Measurements from ENCODE around the gene DST.

Gene DST

DNA sequence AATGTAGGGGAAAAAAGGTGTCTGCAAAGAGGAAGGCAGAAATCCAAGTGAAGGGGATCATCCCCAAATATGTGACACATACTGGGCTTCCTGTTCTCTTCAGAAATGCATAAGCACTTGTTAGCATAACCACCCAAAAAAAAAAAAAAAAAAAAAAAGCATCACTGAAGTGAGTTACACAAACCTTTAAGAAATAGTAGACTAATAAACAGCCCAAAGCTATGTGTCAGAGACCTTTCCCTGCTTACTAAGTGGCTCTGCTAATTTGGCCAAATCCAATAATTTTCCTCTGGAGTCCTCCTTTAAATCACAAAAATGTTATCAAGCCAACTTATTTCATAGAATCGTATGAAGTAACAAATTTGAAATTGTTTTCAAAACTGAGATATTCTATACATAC, 7.5 kb upstream of the DST start:
- no peak overlapping the region for H3K4ac ChIP-seq (ENCODE audit: low read length)
- H2BK120ac ChIP-seq (ENCODE audit: low read depth, low read length) = no peak overlapping the region
- peaks cover 4 to 48% of the 10 kb centered on the region in 2 donors for H3K36me3 ChIP-seq (replicated peaks in 1 of 2; ENCODE audit: control insufficient read depth in 2 of 2, insufficient read depth in 2 of 2, low read length in 2 of 2)
- H3K18ac ChIP-seq (ENCODE audit: low read length) = no peak overlapping the region
- no peak overlapping the region for H2AK5ac ChIP-seq (ENCODE audit: low read depth, low read length)
- no peak overlapping the region for H3K4me3 ChIP-seq (ENCODE audit: low read length in 2 of 2)
- no peak overlapping the region for H2BK15ac ChIP-seq (ENCODE audit: low read length)
- H2BK5ac ChIP-seq (ENCODE audit: low read length) = no peak overlapping the region
- no peak overlapping the region for H4K8ac ChIP-seq (ENCODE audit: low read depth, low read length)
- peaks cover 3 to 5% of the 10 kb centered on the region in 2 donors for H3K4me1 ChIP-seq (ENCODE audit: control insufficient read depth in 2 of 2, insufficient read depth in 1 of 2, low read depth in 1 of 2, low read length in 2 of 2)
- no peak overlapping the region for H3K23ac ChIP-seq (ENCODE audit: low read depth, low read length, poor library complexity)
- no peaks in the 10 kb centered on the region for H3K79me1 ChIP-seq (ENCODE audit: low read depth, low read length)
- H3K9ac ChIP-seq (ENCODE audit: low read depth, low read length, poor library complexity) = no peak overlapping the region
- H3K14ac ChIP-seq (ENCODE audit: low read length) = no peak overlapping the region
- WGBS, 2 donors (ENCODE audit: extremely low coverage in 2 of 2, insufficient read length in 2 of 2, insufficient replicate concordance in 1 of 2) = no CpG with 5 or more reads among the region's 1 CpG
- H3K27ac ChIP-seq (replicated peaks; ENCODE audit: low read length) = no peak overlapping the region
- no peak overlapping the region for H4K91ac ChIP-seq (ENCODE audit: low read depth, low read length, poor library complexity)
- H3K27me3 ChIP-seq (ENCODE audit: control insufficient read depth in 3 of 3, insufficient read depth in 3 of 3, low read depth in 1 of 3, low read length in 3 of 3) = no peaks in the 10 kb centered on the region
- DNase-seq (ENCODE audit: low spot score) = no peak
- H2BK12ac ChIP-seq (ENCODE audit: low read length) = no peak overlapping the region
- H2AFZ ChIP-seq (ENCODE audit: low read length) = no peak overlapping the region
- no peak overlapping the region for H3K4me2 ChIP-seq (ENCODE audit: insufficient read depth, low read length, poor library complexity, severe bottlenecking)
- H3K9me3 ChIP-seq (replicated peaks in 1 of 2; ENCODE audit: control insufficient read depth in 2 of 2, insufficient read depth in 1 of 2, low read depth in 1 of 2, low read length in 2 of 2) = no peaks in the 10 kb centered on the region

DNA sequence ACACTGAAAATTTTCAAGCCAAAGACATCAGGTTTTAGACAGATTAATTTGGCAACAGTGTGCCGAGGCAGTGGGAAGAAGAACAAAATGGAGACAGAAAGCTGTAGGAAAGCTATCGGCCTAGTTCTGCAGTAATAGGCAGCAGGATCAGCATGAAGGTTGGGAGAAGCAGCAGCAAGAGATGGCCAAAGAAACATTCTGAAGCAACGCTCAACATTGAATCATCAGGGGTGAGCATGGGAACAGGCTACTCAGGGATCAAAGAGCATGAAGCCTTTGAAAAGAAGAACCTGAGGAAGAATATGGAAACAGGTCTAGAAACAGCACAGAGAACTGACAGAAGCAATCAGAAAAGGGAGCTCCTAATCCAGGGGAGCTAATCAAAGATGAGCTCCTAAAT, 7.1 kb upstream of the DST start:
- H3K18ac ChIP-seq (ENCODE audit: low read length) = no peak overlapping the region
- H2BK5ac ChIP-seq (ENCODE audit: low read length) = no peak overlapping the region
- no CpG with 5 or more reads among the region's 3 CpGs for WGBS, 2 donors (ENCODE audit: extremely low coverage in 2 of 2, insufficient read length in 2 of 2, insufficient replicate concordance in 1 of 2)
- H3K4ac ChIP-seq (ENCODE audit: low read length) = no peak overlapping the region
- H3K14ac ChIP-seq (ENCODE audit: low read length) = no peak overlapping the region
- no peak overlapping the region for H3K27ac ChIP-seq (replicated peaks; ENCODE audit: low read length)
- H3K4me1 ChIP-seq (ENCODE audit: control insufficient read depth in 2 of 2, insufficient read depth in 1 of 2, low read depth in 1 of 2, low read length in 2 of 2) = peaks cover 3 to 5% of the 10 kb centered on the region in 2 donors
- no peak overlapping the region for H3K4me2 ChIP-seq (ENCODE audit: insufficient read depth, low read length, poor library complexity, severe bottlenecking)
- H4K91ac ChIP-seq (ENCODE audit: low read depth, low read length, poor library complexity) = no peak overlapping the region
- H4K8ac ChIP-seq (ENCODE audit: low read depth, low read length) = no peak overlapping the region
- H3K79me1 ChIP-seq (ENCODE audit: low read depth, low read length) = no peaks in the 10 kb centered on the region
- H3K9ac ChIP-seq (ENCODE audit: low read depth, low read length, poor library complexity) = no peak overlapping the region
- no peak overlapping the region for H2AFZ ChIP-seq (ENCODE audit: low read length)
- H3K9me3 ChIP-seq (replicated peaks in 1 of 2; ENCODE audit: control insufficient read depth in 2 of 2, insufficient read depth in 1 of 2, low read depth in 1 of 2, low read length in 2 of 2) = no peaks in the 10 kb centered on the region
- no peaks in the 10 kb centered on the region for H3K27me3 ChIP-seq (ENCODE audit: control insufficient read depth in 3 of 3, insufficient read depth in 3 of 3, low read depth in 1 of 3, low read length in 3 of 3)
- H3K23ac ChIP-seq (ENCODE audit: low read depth, low read length, poor library complexity) = no peak overlapping the region
- no peak overlapping the region for H2BK12ac ChIP-seq (ENCODE audit: low read length)
- no peak overlapping the region for H2AK5ac ChIP-seq (ENCODE audit: low read depth, low read length)
- no peak overlapping the region for H2BK15ac ChIP-seq (ENCODE audit: low read length)
- H2BK120ac ChIP-seq (ENCODE audit: low read depth, low read length) = no peak overlapping the region
- peaks cover 4 to 52% of the 10 kb centered on the region in 2 donors for H3K36me3 ChIP-seq (replicated peaks in 1 of 2; ENCODE audit: control insufficient read depth in 2 of 2, insufficient read depth in 2 of 2, low read length in 2 of 2)
- no peak for DNase-seq (ENCODE audit: low spot score)
- no peak overlapping the region for H3K4me3 ChIP-seq (ENCODE audit: low read length in 2 of 2)

DNA sequence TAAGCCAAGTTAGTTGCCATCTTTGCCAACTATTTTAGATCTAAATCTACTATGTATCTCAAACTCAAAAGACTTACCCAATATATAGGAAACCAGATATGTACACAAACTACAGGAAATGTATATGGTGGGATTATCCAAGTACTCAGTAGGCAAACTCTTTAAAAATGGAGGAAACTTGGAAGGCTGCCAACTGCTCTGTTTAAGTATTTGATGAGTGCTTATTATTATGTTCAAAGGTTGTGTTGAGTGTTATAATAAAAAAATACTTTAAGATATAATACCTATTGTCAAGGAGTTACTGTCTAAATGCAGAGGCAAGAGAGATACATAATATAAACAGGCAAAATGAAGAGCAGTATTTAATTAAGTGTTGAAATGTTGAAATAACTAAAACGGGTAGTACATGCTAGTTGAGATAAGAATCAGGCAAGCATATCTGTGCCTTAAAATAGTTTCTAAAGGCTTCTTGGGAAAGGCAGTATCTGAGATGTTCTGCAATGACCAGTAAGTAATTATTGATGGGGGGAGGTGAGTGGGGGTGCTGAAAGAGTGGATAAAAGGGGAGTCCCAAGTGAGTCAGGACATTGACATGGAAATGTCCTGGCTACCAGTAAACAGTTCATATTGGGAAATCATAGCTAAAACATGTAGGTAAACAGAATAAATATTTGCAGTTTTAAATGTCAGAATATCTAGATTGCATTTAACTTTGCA, 6.5 kb upstream of the DST start:
- H3K4me1 ChIP-seq (ENCODE audit: control insufficient read depth in 2 of 2, insufficient read depth in 1 of 2, low read depth in 1 of 2, low read length in 2 of 2) = peaks cover 3 to 5% of the 10 kb centered on the region in 2 donors
- H3K27ac ChIP-seq (replicated peaks; ENCODE audit: low read length) = no peak overlapping the region
- H3K4me3 ChIP-seq (ENCODE audit: low read length in 2 of 2) = no peak overlapping the region
- no peak overlapping the region for H2BK12ac ChIP-seq (ENCODE audit: low read length)
- no peak overlapping the region for H2BK5ac ChIP-seq (ENCODE audit: low read length)
- H3K18ac ChIP-seq (ENCODE audit: low read length) = no peak overlapping the region
- H3K9ac ChIP-seq (ENCODE audit: low read depth, low read length, poor library complexity) = no peak overlapping the region
- peaks cover 4 to 58% of the 10 kb centered on the region in 2 donors for H3K36me3 ChIP-seq (replicated peaks in 1 of 2; ENCODE audit: control insufficient read depth in 2 of 2, insufficient read depth in 2 of 2, low read length in 2 of 2)
- H4K91ac ChIP-seq (ENCODE audit: low read depth, low read length, poor library complexity) = no peak overlapping the region
- no peak overlapping the region for H2AFZ ChIP-seq (ENCODE audit: low read length)
- no peak overlapping the region for H3K23ac ChIP-seq (ENCODE audit: low read depth, low read length, poor library complexity)
- no peak overlapping the region for H3K4me2 ChIP-seq (ENCODE audit: insufficient read depth, low read length, poor library complexity, severe bottlenecking)
- no peak overlapping the region for H3K4ac ChIP-seq (ENCODE audit: low read length)
- H2BK15ac ChIP-seq (ENCODE audit: low read length) = no peak overlapping the region
- DNase-seq (ENCODE audit: low spot score) = no peak
- no peak overlapping the region for H2BK120ac ChIP-seq (ENCODE audit: low read depth, low read length)
- H3K79me1 ChIP-seq (ENCODE audit: low read depth, low read length) = no peaks in the 10 kb centered on the region
- no peak overlapping the region for H4K8ac ChIP-seq (ENCODE audit: low read depth, low read length)
- no peak overlapping the region for H2AK5ac ChIP-seq (ENCODE audit: low read depth, low read length)
- no peak overlapping the region for H3K14ac ChIP-seq (ENCODE audit: low read length)
- WGBS, 2 donors (ENCODE audit: extremely low coverage in 2 of 2, insufficient read length in 2 of 2, insufficient replicate concordance in 1 of 2) = no CpG with 5 or more reads among the region's 1 CpG
- no peaks in the 10 kb centered on the region for H3K27me3 ChIP-seq (ENCODE audit: control insufficient read depth in 3 of 3, insufficient read depth in 3 of 3, low read depth in 1 of 3, low read length in 3 of 3)
- no peaks in the 10 kb centered on the region for H3K9me3 ChIP-seq (replicated peaks in 1 of 2; ENCODE audit: control insufficient read depth in 2 of 2, insufficient read depth in 1 of 2, low read depth in 1 of 2, low read length in 2 of 2)

DNA sequence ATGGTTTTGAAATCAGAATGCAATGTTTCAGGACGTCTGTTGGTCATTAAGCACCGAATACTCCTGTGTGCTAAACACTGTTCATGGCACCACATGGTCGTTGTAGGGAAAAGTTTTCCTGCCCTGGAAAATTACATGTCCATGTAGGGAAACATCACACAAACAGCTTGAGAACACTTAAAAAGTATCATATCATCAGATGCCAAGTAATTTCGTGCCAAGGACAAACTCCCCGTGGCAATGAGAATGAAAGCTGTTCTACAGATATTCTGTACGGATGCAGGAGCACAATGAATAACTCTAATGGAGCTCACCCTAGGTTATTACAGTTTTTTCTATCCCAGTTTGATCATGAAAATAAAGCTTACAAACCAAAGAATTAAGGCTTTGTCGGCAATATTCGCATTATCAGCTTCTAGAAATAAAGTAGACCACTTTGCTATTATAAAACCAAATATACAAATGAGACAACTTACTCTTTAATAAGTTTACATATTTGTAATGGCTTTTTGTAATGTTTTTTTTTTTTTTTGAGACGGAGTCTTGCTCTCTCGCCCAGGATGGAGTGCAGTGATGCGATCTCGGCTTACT, 4.6 kb upstream of the DST start:
- no peak overlapping the region for H3K4me3 ChIP-seq (ENCODE audit: low read length in 2 of 2)
- H3K79me1 ChIP-seq (ENCODE audit: low read depth, low read length) = no peaks in the 10 kb centered on the region
- no peak overlapping the region for H2BK12ac ChIP-seq (ENCODE audit: low read length)
- H2AFZ ChIP-seq (ENCODE audit: low read length) = no peak overlapping the region
- no peak overlapping the region for H2BK5ac ChIP-seq (ENCODE audit: low read length)
- no CpG with 5 or more reads among the region's 12 CpGs for WGBS, 2 donors (ENCODE audit: extremely low coverage in 2 of 2, insufficient read length in 2 of 2, insufficient replicate concordance in 1 of 2)
- H3K27ac ChIP-seq (replicated peaks; ENCODE audit: low read length) = no peak overlapping the region
- no peak overlapping the region for H2BK120ac ChIP-seq (ENCODE audit: low read depth, low read length)
- H4K8ac ChIP-seq (ENCODE audit: low read depth, low read length) = no peak overlapping the region
- no peak overlapping the region for H3K14ac ChIP-seq (ENCODE audit: low read length)
- no peak overlapping the region for H3K4ac ChIP-seq (ENCODE audit: low read length)
- no peak overlapping the region for H3K18ac ChIP-seq (ENCODE audit: low read length)
- H3K4me2 ChIP-seq (ENCODE audit: insufficient read depth, low read length, poor library complexity, severe bottlenecking) = no peak overlapping the region
- no peaks in the 10 kb centered on the region for H3K27me3 ChIP-seq (ENCODE audit: control insufficient read depth in 3 of 3, insufficient read depth in 3 of 3, low read depth in 1 of 3, low read length in 3 of 3)
- peaks cover 0 to 5% of the 10 kb centered on the region in 2 donors for H3K4me1 ChIP-seq (ENCODE audit: control insufficient read depth in 2 of 2, insufficient read depth in 1 of 2, low read depth in 1 of 2, low read length in 2 of 2)
- H3K9ac ChIP-seq (ENCODE audit: low read depth, low read length, poor library complexity) = no peak overlapping the region
- no peak overlapping the region for H3K23ac ChIP-seq (ENCODE audit: low read depth, low read length, poor library complexity)
- no peak overlapping the region for H2AK5ac ChIP-seq (ENCODE audit: low read depth, low read length)
- no peaks in the 10 kb centered on the region for H3K9me3 ChIP-seq (replicated peaks in 1 of 2; ENCODE audit: control insufficient read depth in 2 of 2, insufficient read depth in 1 of 2, low read depth in 1 of 2, low read length in 2 of 2)
- no peak for DNase-seq (ENCODE audit: low spot score)
- H2BK15ac ChIP-seq (ENCODE audit: low read length) = no peak overlapping the region
- no peak overlapping the region for H4K91ac ChIP-seq (ENCODE audit: low read depth, low read length, poor library complexity)
- peaks cover 4 to 63% of the 10 kb centered on the region in 2 donors for H3K36me3 ChIP-seq (replicated peaks in 1 of 2; ENCODE audit: control insufficient read depth in 2 of 2, insufficient read depth in 2 of 2, low read length in 2 of 2)

Data from neuronal stem cell (in vitro differentiated cells).